Hypothalamus (tissue), 51 donors: ENCODE measurements around the gene MSI2.

ENCODE experiments used
- DNase-seq, 51 donors: peaks; one replicate each; lab custom pipeline; 2025; lab: John Stamatoyannopoulos, UW

Gene MSI2

DNA sequence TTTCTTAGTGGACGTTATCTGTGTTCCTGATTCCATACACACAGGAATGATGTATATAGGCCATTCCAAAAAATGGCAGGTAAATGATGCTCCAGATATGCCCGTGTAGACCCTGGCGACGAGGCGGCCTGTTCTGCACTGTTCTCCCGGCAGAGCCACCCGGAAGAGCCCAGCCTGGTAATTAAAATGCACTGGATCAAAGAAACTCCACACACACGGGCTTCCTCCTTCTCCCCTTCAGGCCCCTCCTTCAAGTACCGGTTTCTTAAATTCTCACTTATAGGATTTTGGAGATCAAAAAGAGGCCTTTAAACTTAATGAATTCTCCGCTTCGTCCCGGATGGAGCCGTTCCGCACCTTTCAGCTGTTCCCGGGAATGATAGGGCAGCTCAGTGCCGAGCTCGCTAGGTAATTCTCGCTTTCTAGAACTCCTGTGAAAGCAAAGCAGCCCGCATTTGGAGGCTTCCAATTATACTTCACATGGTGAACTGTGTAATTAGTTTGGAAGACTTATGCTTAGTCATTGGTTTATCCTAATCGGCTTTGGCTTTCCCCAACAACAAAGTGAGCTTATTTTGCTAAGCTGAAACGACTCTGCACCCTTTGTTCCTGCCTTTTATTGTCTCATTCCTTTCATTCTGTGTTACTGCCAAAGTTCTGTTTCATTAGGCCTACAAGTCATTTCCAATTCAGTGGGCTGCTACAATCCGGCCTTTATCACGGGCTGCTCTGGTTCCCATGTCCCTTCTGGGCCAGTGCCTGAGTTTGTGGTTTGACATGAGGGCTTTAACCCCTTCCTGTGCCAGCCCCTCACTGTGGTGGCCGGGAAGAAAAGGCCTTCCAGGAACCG, 150.0 kb downstream of the MSI2 start:
- DNase-seq: peak in 37 of 51 donors; percentile 23 to 84 (median 56)

DNA sequence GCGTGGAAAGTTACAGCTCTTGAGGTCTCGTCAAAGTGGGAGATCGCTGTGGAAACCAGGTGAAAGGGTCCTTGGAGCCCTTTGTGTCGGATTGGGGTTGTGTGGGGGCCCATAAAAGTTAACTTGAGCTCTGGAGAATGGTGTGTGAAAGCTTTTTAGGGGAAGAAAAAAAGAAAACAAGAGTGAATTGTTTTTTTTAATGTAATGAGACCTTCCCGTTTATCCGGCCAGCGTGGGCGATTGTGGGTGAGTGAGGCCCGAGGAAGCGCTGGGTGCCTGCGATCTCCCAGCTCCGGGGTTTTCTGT, 150.6 kb downstream of the MSI2 start:
- DNase-seq: no peak

DNA sequence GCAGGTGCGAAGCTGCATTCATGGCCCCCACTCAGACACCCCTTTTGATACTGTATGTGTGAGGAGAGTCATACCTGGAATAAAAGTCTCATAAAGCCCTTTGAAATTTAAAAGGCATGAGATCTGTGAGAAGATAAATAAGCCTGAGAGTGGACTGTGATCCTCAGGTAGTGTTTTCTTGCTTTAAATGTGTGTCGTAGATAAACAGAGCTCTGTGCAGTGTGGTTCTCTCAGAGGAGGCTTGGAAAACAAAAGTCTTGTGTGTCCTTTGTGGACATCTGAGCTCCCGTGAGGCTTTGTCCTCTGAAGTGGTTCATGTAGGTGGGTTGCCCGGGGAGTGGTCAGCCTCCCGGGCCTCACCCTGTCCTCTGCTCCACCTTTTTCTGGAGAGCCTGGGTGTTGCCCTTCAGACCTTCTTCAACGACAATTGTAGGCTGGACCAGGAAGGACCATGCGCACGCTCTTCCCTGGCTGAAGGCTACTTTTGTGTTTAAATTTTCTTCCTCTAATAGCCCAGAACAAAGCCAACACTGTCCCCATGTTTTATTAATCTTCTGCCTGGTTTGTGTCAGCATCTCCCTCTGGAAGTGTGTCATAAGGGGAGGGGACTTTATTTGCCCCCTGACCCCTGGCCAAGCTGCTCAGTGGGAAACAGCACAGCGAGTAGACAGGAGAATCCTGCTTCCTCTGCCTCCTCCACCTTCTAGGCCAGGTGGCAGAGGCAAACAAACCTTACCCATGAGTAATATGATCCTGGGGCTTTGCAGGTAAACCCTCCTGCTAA, 151.2 kb downstream of the MSI2 start:
- DNase-seq: no peak

DNA sequence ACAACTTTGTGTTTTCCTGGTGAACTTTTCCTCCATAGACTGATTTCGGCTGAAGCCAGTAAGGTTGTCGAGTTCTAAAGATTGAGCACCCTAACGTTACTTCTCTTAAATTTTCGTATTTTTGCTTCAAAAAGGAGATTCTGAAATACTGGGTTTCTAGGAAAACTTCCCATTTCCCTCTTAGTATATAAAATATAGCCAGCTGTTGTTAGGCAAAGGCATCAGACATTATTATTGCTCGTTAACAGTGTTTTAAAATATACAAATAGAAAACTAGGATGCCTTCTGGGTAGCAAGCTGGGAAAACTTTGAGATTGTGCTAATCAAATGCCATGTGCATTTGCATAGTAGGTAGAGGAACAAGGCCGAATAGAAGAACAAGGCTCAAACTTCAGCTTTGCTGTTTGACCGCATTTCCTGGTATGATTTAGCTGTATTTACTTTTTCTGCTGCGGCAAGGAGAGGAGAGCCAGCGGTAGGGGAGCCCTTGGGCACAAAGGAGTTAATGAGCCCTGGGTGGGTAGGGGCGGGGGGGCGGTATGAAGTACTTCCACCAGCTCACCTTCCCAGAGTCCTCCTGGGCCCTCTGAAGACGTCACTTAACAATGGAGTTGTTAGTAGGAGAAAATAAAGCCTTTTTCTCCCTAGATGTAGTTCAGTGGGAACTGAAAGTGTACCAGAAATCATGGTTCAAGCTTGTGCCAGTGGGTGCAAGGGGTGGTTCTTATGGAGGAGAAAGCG, 151.9 kb downstream of the MSI2 start:
- DNase-seq: peak in 14 of 51 donors; percentile 11 to 59 (median 32)

DNA sequence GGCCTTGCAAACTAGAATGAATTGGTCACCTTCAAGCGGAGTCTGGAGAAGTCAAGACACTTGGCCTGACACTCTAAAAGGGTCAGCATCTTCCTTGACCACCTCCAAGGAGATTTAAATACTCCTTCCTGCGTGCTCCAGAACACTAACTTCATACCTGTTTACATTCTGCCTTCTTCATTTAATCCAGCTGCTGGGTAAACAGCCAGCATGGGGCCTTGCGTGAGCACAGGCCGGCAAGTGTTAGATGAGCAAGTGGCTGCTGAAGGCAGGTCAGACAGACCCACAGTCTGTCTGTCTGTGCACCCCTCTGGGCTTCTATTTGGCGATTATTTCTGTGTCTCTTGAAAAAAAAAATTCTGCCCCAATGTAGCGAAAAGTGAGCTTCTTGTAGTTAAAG, 153.8 kb downstream of the MSI2 start:
- DNase-seq: no peak

GRCh38 chr17:57412520-57413096, 156.3 kb downstream of the MSI2 start:
- DNase-seq: no peak

DNA sequence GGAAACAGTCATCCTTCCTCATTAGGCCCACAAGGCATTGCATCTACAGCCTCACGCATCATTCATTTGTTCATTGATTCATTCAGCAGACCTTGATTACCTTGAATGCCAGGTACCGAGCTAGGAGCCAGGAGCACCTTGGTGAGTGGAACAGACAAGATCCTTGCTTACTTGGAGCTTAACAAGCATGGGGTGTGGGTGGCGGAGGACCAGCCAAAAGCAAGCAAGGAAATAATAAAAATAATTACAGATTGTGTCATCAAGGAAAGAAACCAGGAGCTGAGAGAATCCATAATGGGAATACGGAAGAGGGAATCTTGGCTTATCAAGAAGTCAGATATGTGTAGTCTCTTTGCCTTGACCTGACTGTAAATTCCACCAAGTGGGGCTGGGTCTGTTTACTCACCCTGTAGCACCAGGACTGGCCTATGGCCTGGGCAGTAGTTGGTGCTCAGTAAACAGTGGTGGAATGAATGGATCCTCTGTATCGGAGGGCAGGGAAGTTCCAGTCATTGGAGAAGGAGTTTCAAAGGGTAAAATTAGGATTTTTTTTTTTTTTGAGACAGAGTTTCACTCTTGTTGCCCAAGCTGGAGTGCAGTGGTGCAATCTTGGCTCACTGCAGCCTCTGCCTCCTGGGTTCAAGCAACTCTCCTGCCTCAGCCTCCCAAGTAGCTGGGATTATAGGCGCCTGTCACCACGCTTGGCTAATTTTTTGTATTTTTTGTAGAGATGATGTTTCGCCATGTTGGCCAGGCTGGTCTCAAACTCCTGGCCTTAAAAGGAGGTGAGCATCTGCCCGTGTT, 157.7 kb downstream of the MSI2 start:
- no peak for DNase-seq

DNA sequence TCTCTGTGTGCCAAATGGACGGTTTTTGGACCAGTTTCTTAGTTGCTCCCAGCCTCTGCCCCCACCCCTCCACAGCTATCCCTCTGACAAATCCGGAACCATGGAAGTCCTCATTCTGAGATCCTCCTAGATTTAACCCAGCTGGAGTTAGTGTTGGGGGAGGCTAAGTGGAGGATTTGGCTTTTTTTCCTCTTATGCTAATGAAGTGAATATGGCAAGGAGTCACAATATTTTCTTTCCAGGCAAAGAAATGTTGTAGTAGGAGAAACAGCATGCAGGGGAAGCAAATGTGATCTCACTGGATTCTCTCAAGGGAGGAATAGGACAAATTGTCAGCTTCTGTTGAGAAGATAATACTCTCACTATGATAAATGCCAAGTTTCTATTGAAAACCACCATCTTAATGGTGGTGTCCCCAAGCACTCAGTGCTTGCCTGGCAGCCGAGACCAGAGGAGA, 159.5 kb downstream of the MSI2 start:
- peak in 2 of 51 donors; percentile 14 to 65 for DNase-seq

DNA sequence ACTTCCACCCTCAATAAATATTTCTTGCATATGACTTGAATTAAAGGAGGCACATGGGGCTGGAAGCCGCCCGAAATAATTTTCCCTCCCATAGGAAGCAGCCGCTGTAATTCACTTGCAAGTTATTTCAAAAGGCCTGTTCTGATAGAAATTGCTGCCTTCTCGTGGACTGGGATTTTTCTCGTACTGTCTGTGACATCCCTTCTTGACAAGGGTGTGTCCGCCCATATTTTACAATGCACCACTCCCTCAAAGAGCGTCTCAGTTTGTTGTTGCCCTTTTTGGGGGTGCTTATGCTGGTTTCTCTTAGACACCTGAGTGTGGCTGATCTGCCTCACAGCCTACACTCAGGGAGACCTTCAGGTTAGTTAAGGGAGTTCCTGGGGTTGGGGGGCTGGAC, 160.0 kb downstream of the MSI2 start:
- no peak for DNase-seq

GRCh38 chr17:57417956-57418355, 161.6 kb downstream of the MSI2 start:
- DNase-seq: no peak

DNA sequence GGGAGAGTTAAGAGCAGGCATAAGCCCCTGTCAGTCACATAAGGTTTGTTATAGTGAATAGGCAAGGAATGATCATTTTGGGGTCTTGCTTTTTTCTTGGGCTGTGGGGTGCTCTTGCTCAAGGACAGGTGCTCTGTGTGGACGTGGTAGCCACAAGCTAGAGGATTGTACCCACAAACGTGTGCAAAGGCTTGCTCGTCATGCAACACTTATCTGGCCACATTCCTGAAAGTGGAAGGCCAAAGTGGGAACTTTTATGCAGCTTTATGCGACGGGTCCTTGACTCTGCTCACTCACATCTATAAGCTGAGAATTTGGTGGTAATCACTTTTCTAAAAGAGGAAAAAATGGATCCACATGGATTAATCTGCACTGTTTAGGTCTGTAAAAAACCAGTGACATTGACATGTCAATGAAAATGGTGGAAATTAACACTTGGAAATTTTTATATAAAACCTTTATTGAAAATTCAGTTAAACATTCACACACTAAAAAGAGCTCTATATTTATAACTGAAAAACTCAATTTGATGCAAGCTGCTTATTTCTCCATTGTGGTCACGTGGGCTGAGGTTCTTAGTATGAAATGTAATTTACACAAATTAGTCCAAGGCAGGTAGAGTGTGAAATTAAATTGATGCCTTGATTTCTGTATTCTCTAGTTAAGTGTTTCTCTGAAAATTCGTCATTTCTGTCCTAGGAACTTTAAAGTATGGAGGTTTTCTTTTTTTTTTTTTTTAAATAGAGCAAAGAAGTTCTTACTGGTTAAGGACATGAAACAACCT, 162.3 kb downstream of the MSI2 start:
- DNase-seq: no peak

- DNase-seq: no peak
Measured at GRCh38 chr17:57419940-57420550, 163.7 kb downstream of the MSI2 start.

DNA sequence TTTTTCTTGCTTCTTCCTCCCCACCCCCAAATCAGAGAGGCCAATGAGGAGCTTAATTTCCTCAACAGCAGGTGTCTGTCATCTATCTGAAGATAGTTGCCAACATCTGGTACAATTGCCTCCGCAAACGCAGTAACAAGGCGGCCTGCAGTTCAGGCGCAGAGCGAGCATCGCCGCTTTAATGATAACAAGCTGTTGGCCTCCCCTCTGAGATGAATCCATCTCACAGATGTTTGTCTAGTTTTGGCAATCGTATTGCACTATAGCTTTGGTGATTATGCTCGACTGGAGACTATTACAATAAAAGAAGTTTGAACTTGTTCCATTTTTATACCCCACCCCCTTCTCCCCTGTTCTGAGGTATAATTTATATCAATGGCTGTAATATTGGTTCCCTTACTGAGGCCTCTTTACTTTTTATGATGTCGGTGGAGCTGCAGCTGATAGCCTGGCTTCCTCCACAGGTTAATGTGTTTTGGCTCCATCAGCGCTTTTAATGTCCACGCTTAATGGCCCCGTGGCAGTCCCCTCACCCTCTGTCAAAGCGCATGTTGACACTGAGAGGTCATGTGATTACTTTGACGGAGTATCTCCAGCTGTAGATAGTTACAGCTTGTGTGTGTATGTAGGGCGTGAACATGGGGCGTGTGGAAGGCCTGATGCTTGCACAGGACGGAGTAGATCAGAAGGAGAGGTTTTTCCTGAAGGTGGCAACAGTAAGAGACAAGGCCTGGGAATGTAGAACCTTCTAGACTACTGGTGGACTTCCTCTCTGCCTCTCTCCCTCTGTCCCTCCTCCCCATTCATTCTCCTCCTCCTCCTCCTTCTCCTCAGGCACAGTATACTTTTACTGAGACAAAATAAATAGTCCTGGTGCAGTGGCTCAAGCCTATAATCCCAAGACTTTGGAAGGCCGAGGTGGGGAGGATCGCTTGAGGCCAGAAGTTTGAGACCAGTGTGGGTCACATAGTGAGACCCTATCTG, 164.7 kb downstream of the MSI2 start:
- DNase-seq: no peak

- peak in 4 of 51 donors; percentile 24 to 44 (median 34) for DNase-seq
Measured at GRCh38 chr17:57422574-57423164, 166.3 kb downstream of the MSI2 start.

- DNase-seq: no peak
Measured at GRCh38 chr17:57423541-57423940, 167.2 kb downstream of the MSI2 start.

DNA sequence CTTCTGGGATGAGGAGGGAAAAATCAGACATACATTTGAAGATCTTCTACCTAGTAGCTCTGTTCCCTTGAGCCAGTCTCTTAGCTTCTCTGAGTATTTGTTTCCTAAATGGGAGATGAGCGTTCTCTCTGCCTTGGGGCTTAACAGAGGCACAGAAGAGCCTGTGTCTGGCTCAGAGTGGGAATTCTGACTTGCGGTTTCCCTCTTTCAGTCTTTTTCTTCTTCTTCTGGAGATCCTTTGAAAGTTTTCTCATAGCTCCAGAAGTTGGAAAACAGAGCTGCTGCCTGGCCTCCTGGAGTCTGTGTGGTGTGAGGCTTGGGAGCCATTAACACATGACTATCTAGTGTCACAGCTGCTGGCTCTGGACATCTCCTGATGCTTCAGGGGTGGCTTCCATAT, 167.9 kb downstream of the MSI2 start:
- DNase-seq: no peak

DNA sequence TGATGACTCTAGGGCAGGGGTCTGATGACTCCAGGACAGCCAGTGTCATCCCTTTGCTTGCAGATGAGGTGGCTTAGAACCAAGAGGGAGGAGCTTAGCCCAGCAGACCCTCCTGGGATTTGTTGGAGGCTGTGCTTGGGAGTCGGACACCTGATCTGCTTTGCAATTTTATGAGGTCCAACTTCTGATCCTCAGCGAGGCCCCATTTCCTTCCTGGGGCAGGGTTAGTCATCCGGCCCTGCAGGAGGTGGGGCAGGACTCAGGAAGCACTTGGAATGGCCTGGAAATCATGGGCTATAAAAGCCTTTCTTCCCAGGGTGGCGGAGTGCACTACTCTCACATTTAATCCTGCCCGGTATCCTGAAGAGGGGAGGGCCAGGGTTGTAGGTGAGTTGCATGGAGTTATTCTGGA, 168.5 kb downstream of the MSI2 start:
- no peak for DNase-seq
